Myocyte (in vitro differentiated cells): ENCODE measurements around the gene TCEAL4. TPM values are rescaled to one million over a fixed set of nuclear protein-coding genes. Genes with fewer than 3 reads are reported as not detected.

Experiments used
- total RNA-seq: library from RNA; depleted of rRNA; stranded (reverse); fragments of >200 nt; gene quantifications from 2 replicates; pipeline ENCODE4 v1.2.3, GENCODE V29; 2014

The TCEAL4 gene
- total RNA-seq, 1 donor from 2014 or later, result 153 TPM

Other genes with a start within 250 kb of the TCEAL4 start
- 158 and 197 TPM in 2 replicates for gene TCEAL9, start 229.0 kb upstream of the TCEAL4 start, total RNA-seq
- 211 TPM in 2 replicates for gene BEX3, start 209.0 kb upstream of the TCEAL4 start, total RNA-seq
- gene RAB40A, start 66.0 kb upstream of the TCEAL4 start, total RNA-seq, result 0.26 and 0.32 TPM in 2 replicates
- gene TCEAL3, start 22.4 kb downstream of the TCEAL4 start, total RNA-seq, result 34.0 and 36.5 TPM in 2 replicates
- 149 and 162 TPM in 2 replicates for gene TCEAL1, start 43.5 kb downstream of the TCEAL4 start, total RNA-seq
- gene MORF4L2, start 101.2 kb downstream of the TCEAL4 start, total RNA-seq, result 769 and 841 TPM in 2 replicates
- gene TMEM31, start 125.4 kb downstream of the TCEAL4 start, total RNA-seq, result not detected in 2 replicates
- 0.56 TPM in 1 of 2 replicates, not detected in the other for gene PLP1, start 191.3 kb downstream of the TCEAL4 start, total RNA-seq
- gene RAB9B, start 246.7 kb downstream of the TCEAL4 start, total RNA-seq, result 2.1 and 2.9 TPM in 2 replicates